ENCODE data around the gene BOC. TPM values are rescaled to one million over a fixed set of nuclear protein-coding genes. Genes with fewer than 3 reads are reported as not detected.
A peak's percentile ranks its signal among the peaks of the same experiment; 100 is the strongest.

The BOC gene
- total RNA-seq, 1 donor from 2014 or later: 4.2 TPM

DNA sequence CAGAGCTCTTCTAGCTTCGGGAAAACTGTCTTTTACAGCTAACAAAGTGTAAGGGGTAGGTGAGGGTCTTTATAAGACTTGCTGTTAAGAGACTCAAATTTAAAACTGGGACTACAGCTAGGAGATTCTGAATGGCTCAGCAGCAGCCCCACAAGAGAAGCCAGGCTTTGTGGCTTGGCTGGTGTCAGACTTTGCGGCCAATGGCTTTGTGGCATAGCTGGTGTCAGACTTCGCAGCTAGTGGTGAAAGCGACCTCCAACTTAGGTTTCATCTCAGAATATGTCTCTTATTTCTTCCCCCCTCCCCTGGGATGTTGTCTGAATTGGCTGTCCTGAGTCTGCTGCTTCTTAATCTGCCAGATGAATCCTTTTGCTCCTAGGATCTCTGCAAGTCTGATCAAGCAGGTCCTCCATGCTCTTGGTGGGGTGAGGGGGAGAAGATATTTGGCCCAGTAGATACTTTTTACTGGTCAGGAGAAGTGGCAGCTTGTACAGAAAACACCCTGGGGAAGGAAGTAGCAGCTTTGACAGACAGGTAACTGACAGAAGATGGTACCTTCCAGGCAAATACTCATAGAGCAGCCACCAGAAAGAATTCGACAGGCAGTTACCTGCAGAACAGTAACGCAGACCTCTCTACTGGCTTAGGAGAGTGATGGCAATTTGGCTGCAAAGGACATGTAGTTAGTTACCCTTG lies 8.4 kb downstream of the BOC start:
- H3K9me3 Mint-ChIP-seq: no peaks in the 10 kb centered on the region
- DNase-seq (ENCODE audit: low spot score): no peak
- peaks cover 11% of the 10 kb centered on the region for H3K4me1 Mint-ChIP-seq (ENCODE audit: low read depth)
- intact Hi-C loops (cut with micrococcal nuclease): no loop called here
- H3K27ac Mint-ChIP-seq: no peak overlapping the region
- H3K27me3 Mint-ChIP-seq (ENCODE audit: low read depth): peaks cover 20% of the 10 kb centered on the region
- H3K4me3 Mint-ChIP-seq (ENCODE audit: low read depth): no peak overlapping the region
- H3K36me3 Mint-ChIP-seq (ENCODE audit: low read depth): no peaks in the 10 kb centered on the region

GRCh38 chr3:113220721-113221120 lies 9.4 kb downstream of the BOC start:
- Mint-ChIP-seq H3K27me3 (ENCODE audit: low read depth) (peaks cover 11% of the 10 kb centered on the region), H3K36me3 (ENCODE audit: low read depth) (no peaks in the 10 kb centered on the region), H3K9me3 (no peaks in the 10 kb centered on the region), H3K27ac (no peak overlapping the region), H3K4me1 (ENCODE audit: low read depth) (peaks cover 11% of the 10 kb centered on the region), H3K4me3 (ENCODE audit: low read depth) (no peak overlapping the region)
- no peak for DNase-seq (ENCODE audit: low spot score)
- intact Hi-C loops (cut with micrococcal nuclease): no loop called here

DNA sequence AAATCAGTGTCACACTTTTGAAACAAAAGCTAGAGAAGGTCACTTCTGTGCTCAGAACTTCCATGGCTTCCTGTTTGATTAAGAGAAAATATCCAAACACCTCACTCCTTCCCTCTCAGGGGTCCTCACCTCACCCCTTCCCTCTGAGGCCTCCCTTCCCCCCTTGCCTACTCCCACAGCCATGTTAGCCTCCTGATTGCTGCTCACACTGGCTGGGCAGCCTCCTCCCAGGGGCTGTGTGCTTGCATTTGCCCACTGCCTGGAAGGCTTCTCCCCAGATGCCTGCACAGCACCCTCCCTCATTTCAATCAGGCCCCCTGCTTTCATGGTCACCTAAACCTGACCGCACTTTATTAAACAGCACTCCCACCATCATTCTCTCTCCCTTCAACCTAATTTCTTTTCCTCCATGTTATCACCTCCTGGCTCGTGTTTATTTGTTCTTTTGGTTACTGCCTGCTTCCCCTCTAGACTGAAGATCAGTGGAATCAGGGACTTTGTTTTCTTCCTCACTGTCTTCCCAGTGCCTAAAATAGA lies 10.4 kb downstream of the BOC start:
- no peak overlapping the region for H3K4me3 Mint-ChIP-seq (ENCODE audit: low read depth)
- intact Hi-C loops (cut with micrococcal nuclease): no loop called here
- DNase-seq (ENCODE audit: low spot score): no peak
- H3K27me3 Mint-ChIP-seq (ENCODE audit: low read depth): peaks cover 8% of the 10 kb centered on the region
- peaks cover 11% of the 10 kb centered on the region for H3K4me1 Mint-ChIP-seq (ENCODE audit: low read depth)
- H3K9me3 Mint-ChIP-seq: no peaks in the 10 kb centered on the region
- H3K27ac Mint-ChIP-seq: no peak overlapping the region
- no peaks in the 10 kb centered on the region for H3K36me3 Mint-ChIP-seq (ENCODE audit: low read depth)

DNA sequence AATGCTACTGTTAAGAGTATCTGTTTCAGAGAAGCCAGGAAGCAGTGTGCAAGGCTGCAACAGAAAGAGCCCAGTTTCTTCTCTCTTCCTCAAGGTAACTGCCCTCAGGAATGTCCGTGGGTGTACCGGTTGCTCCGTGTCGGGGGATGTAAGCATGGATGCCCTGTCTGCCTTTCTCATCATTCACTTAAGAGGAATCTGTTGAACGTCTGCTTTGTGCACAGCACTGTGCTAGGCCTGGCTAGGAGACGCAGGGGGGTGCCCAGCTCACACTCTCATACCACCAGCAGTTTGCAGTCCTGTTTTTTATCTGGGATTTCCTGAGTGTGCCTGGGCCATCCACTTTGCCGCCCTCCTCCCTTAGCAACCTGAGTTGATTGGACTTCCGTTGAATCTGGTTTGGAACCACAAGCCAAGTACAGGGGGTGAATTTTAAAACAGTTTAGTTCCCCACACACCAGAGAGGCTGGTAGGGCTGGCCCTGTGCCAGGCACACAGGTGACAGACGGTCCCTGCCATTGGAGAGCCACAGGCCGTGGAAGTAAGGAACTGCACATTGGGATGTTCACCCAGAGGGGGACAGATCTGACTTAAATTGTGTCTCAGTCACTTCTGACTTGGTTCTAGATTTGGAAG lies 11.2 kb downstream of the BOC start:
- intact Hi-C loops (cut with micrococcal nuclease): no loop called here
- Mint-ChIP-seq H3K36me3 (ENCODE audit: low read depth) (no peaks in the 10 kb centered on the region), H3K9me3 (no peaks in the 10 kb centered on the region), H3K4me3 (ENCODE audit: low read depth) (no peak overlapping the region), H3K4me1 (ENCODE audit: low read depth) (peaks cover 11% of the 10 kb centered on the region), H3K27ac (no peak overlapping the region), H3K27me3 (ENCODE audit: low read depth) (peaks cover 8% of the 10 kb centered on the region)
- no peak for DNase-seq (ENCODE audit: low spot score)

- intact Hi-C loops (cut with micrococcal nuclease): no loop called here
- Mint-ChIP-seq H3K4me3 (ENCODE audit: low read depth) (no peak overlapping the region), H3K4me1 (ENCODE audit: low read depth) (peaks cover 11% of the 10 kb centered on the region), H3K9me3 (no peaks in the 10 kb centered on the region), H3K36me3 (ENCODE audit: low read depth) (no peaks in the 10 kb centered on the region), H3K27ac (no peak overlapping the region), H3K27me3 (ENCODE audit: low read depth) (peaks cover 8% of the 10 kb centered on the region)
- peak; percentile 15 for DNase-seq (ENCODE audit: low spot score)
These were observed 12.3 kb downstream of the BOC start for GRCh38 chr3:113223475-113224281.

DNA sequence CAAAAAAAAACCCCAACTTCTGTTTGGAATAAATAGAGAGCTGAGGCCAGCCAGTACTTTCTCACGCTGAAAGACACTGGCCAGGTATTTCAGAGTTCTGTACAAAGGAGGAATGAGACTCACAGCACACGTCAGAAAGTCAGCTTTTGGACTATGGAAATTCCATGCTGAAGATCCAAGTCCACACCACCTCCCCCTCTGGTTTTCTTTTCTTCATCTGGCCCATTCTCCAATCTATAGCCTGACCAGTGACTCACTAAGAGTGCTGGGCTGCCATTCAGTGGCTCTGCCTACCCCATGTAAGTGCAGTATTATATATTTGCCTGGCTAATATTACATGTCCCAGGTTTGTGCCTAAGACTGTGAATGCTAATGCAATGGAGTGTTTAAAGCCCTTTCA lies 13.9 kb downstream of the BOC start:
- Mint-ChIP-seq H3K27ac (no peak overlapping the region), H3K27me3 (ENCODE audit: low read depth) (peaks cover 8% of the 10 kb centered on the region), H3K9me3 (no peaks in the 10 kb centered on the region), H3K4me3 (ENCODE audit: low read depth) (no peak overlapping the region), H3K36me3 (ENCODE audit: low read depth) (no peaks in the 10 kb centered on the region), H3K4me1 (ENCODE audit: low read depth) (peaks cover 11% of the 10 kb centered on the region)
- intact Hi-C loops (cut with micrococcal nuclease): no loop called here
- no peak for DNase-seq (ENCODE audit: low spot score)

DNA sequence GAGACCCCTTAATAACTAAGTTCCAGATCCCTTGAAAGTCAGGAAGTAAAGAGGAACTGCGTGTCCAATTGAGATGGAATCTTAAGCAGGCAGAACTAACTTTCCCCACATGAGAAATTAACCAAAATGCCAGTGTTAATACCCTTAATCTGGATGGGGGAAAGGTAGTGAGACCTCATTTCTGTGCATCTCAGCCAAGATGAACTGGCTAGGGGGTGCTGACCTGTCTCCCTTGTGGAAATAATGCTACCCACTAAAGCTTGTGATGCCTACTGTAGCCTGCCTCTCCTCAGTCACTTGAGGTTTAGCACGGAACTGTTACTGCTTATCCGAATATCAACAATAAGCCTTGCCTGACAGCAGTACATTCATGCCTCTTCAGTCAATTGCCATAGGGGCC lies 15.1 kb downstream of the BOC start:
- intact Hi-C loops (cut with micrococcal nuclease): no loop called here
- H3K27ac Mint-ChIP-seq: no peak overlapping the region
- DNase-seq (ENCODE audit: low spot score): no peak
- H3K4me1 Mint-ChIP-seq (ENCODE audit: low read depth): peaks cover 16% of the 10 kb centered on the region
- no peak overlapping the region for H3K4me3 Mint-ChIP-seq (ENCODE audit: low read depth)
- H3K9me3 Mint-ChIP-seq: no peaks in the 10 kb centered on the region
- peaks cover 7% of the 10 kb centered on the region for H3K27me3 Mint-ChIP-seq (ENCODE audit: low read depth)
- no peaks in the 10 kb centered on the region for H3K36me3 Mint-ChIP-seq (ENCODE audit: low read depth)

DNA sequence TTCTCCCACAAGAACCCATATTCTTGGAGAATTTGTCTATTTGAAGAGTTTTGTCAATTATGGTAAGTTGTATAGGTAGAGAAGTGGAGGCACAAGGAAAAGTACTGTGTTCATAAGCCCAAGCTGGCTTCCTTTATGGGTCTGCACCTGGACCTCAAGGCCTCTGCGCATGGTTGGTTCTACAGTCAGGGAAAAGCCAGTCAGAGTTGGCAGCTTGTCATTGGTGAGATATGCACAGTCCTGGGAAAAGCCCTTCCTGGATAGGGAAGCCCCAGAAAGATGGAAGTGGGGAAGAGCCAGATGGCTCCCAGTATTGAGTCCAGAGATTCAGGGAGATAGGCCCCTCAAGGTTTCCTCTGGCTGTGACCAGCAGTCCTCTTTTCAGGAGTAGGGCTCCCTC lies 15.8 kb downstream of the BOC start:
- Mint-ChIP-seq H3K4me1 (ENCODE audit: low read depth) (peaks cover 20% of the 10 kb centered on the region), H3K4me3 (ENCODE audit: low read depth) (no peak overlapping the region), H3K36me3 (ENCODE audit: low read depth) (no peaks in the 10 kb centered on the region), H3K27me3 (ENCODE audit: low read depth) (peaks cover under 1% of the 10 kb centered on the region), H3K27ac (no peak overlapping the region), H3K9me3 (no peaks in the 10 kb centered on the region)
- no peak for DNase-seq (ENCODE audit: low spot score)
- intact Hi-C loops (cut with micrococcal nuclease): no loop called here

DNA sequence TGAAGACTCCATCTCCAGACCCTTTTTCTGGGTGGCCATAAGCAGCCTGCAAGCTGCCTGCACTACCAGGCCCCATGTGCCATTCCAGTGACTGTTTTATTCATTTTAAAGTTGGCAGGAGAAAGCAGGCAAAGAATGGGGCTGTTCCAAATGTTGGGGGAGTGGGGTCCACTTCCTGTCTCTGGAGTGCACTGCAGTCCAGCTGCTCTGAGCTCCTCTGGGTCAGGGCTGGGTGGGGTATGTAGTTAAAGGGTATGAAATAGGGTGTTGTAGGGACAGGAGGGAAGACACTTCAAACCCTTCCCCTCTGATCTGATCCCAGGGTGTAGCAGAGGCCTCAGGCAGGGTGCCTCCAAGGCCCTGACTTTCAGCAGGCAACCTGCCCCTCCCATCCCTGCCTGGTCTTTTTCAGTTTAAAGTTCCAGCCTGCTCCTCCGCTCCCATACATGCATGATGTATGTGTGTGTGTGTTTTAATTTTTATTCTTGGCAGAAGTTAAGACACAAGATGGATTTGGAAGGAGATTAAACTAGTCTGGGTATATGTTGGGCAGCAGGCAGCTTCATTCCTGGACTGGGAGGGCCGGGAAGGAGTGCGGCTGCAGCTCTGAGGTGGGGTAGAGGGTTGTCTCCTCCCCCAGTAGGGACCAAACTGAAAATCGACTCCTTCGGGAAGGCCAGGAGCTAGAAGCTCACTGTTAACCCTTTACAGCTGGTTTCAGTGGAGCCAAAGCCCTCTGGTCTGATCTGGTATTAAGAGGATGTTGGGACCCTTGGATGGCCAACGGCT lies 17.3 kb downstream of the BOC start:
- peaks cover 16% of the 10 kb centered on the region for H3K4me1 Mint-ChIP-seq (ENCODE audit: low read depth)
- no peak overlapping the region for H3K27ac Mint-ChIP-seq
- no peak for DNase-seq (ENCODE audit: low spot score)
- H3K27me3 Mint-ChIP-seq (ENCODE audit: low read depth): no peaks in the 10 kb centered on the region
- intact Hi-C loops (cut with micrococcal nuclease): no loop called here
- no peaks in the 10 kb centered on the region for H3K36me3 Mint-ChIP-seq (ENCODE audit: low read depth)
- no peaks in the 10 kb centered on the region for H3K9me3 Mint-ChIP-seq
- H3K4me3 Mint-ChIP-seq (ENCODE audit: low read depth): no peak overlapping the region

- H3K4me3 Mint-ChIP-seq (ENCODE audit: low read depth): no peak overlapping the region
- peaks cover 9% of the 10 kb centered on the region for H3K4me1 Mint-ChIP-seq (ENCODE audit: low read depth)
- no peak for DNase-seq (ENCODE audit: low spot score)
- H3K27ac Mint-ChIP-seq: no peak overlapping the region
- H3K36me3 Mint-ChIP-seq (ENCODE audit: low read depth): no peaks in the 10 kb centered on the region
- no peaks in the 10 kb centered on the region for H3K9me3 Mint-ChIP-seq
- H3K27me3 Mint-ChIP-seq (ENCODE audit: low read depth): no peaks in the 10 kb centered on the region
- intact Hi-C loops (cut with micrococcal nuclease): loop anchor here (1.0 kb wide), 1 partner anchor 11 kb away; no protein-coding TSS in a partner anchor
These were observed 20.0 kb downstream of the BOC start for GRCh38 chr3:113231391-113231790.

- Mint-ChIP-seq H3K27me3 (ENCODE audit: low read depth) (no peaks in the 10 kb centered on the region), H3K4me3 (ENCODE audit: low read depth) (no peak overlapping the region), H3K36me3 (ENCODE audit: low read depth) (no peaks in the 10 kb centered on the region), H3K4me1 (ENCODE audit: low read depth) (peaks cover 9% of the 10 kb centered on the region), H3K27ac (no peak overlapping the region), H3K9me3 (no peaks in the 10 kb centered on the region)
- intact Hi-C loops (cut with micrococcal nuclease): loop anchor here (1.0 kb wide), 1 partner anchor 10 kb away; no protein-coding TSS in a partner anchor
- no peak for DNase-seq (ENCODE audit: low spot score)
These were observed 20.5 kb downstream of the BOC start for GRCh38 chr3:113231827-113232253.

- Mint-ChIP-seq H3K27me3 (ENCODE audit: low read depth) (no peaks in the 10 kb centered on the region), H3K4me3 (ENCODE audit: low read depth) (no peak overlapping the region), H3K36me3 (ENCODE audit: low read depth) (no peaks in the 10 kb centered on the region), H3K4me1 (ENCODE audit: low read depth) (peaks cover 9% of the 10 kb centered on the region), H3K9me3 (no peaks in the 10 kb centered on the region), H3K27ac (no peak overlapping the region)
- intact Hi-C loops (cut with micrococcal nuclease): no loop called here
- DNase-seq (ENCODE audit: low spot score): no peak
These were observed 21.0 kb downstream of the BOC start for GRCh38 chr3:113232342-113232741.

All from activated T-helper 2 cell treated with anti-CD3 and anti-CD28 coated beads, Interferon-gamma antibody, Interleukin-2, Interleukin-4, amounts not matched to agents 10 μg/mL and 5 μg/mL and 100 μg/mL, durations not matched to agents 14 hours and 24 hours and 36 hours (primary cell).